ENCODE measurements around the gene EXOC3. TPM values are rescaled to one million over a fixed set of nuclear protein-coding genes. Genes with fewer than 3 reads are reported as not detected.

The EXOC3 gene
- total and polyA plus RNA-seq, 10 of the 15 experiments (the other 5 are each of a cell fraction or from before 2014, with no cell fraction given), result 1.6 to 53.0 (median 27.9) TPM

- TF ChIP-seq ZBTB11 (CRISPR knock-in tag; IDR thresholded peaks at IDR 0.05) (no peak), HDAC6 (IDR thresholded peaks at IDR 0.05; ENCODE audit: unreplicated experiment) (no peak), IKZF1 (conservative IDR thresholded peaks at IDR 0.05) (no peak), PKNOX1 (IDR thresholded peaks at IDR 0.05) (no peak), NR2C2 (IDR thresholded peaks at IDR 0.05; ENCODE audit: borderline replicate concordance, control insufficient read depth, insufficient read length, low read depth) (no peak), CBFB (IDR thresholded peaks at IDR 0.05; ENCODE audit: low read depth) (no peak)
Measured at GRCh38 chr5:445591-445990, 2.6 kb downstream of the EXOC3 start (continued).
